GM12801 (cell line): ENCODE measurements around the gene RAB7A.

Experiments
- CTCF ChIP-seq: IDR thresholded peaks from one replicate; pipeline ENCODE4 v1.5.1; 2011; ENCODE audit warnings: control low read depth; ENCODE audit not compliant: insufficient read length; ENCODE audit errors: extremely low read depth

The RAB7A gene

DNA sequence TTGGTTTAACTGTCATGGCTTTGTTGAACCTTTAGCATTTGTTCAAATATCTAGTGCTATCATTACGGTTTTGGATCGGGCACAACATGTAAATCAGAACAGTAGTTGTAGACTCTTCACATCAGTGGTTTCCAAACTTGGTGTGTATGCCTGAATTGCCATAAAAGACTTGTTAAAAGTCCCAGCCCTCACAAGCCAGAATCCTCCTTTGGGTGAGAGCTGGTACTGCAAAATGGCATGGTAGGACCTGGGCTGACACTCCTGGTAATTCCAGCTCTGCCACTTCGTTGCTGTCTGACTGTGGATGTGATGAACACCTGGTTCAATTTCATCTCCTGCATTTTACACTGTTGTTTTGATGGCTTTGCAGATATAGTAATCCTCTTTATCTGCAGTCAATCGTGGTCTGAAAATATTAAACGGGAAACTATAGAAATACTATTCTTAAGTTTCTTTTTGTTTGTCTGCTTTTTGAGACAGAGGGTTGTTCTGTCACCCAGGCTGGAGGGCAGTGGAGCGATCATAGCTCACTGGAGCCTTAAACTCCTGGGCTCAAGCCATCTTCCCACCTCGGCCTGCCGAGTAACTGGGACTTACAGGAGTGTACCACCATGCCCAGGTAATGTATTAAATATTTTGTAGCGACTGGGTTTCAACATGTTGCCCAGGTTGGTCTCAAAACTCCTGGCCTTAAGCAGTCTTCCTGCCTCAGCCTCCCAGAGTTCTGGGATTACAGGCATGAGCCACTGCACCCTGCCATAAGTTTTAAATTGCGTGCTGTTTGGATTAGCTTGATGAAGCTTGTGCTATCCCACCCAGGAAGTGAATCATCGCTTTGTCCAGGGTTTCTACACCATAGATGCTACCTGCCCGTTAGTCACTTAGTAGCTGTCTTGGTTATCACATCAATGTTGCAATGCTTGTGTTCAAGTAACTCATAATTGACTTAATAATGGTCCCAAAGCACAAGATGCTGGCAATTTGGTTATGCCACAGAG is 61.6 kb downstream of the RAB7A start:
- no peak for TF ChIP-seq CTCF

DNA sequence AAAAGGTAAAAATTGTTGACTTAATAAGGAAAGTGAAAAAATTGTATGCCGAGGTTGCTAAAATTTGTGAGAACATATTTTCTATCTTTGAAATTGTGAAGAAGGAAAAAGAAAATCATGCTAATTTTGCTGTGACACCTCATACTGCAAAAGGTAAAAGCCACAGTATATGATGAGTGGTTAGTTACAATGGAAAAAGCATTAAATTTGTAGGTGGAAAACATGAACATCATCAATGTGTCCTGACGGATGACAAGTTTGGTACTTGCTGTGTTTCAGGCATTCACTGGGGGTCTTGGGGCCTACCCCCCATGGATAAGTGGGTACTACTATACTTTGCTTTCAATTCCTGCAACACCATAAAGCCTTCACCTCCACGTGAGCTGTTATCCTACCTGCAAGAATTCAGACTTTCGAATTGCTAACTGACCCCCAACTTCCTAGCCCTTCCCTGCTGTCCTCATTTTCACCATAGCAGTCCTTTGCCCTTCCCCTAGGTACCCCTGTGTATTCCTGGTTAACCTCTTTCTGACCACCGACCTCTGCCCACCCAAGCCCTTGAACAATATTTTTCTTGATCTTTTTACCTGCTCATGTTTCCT is 62.4 kb downstream of the RAB7A start:
- TF ChIP-seq CTCF = no peak

DNA sequence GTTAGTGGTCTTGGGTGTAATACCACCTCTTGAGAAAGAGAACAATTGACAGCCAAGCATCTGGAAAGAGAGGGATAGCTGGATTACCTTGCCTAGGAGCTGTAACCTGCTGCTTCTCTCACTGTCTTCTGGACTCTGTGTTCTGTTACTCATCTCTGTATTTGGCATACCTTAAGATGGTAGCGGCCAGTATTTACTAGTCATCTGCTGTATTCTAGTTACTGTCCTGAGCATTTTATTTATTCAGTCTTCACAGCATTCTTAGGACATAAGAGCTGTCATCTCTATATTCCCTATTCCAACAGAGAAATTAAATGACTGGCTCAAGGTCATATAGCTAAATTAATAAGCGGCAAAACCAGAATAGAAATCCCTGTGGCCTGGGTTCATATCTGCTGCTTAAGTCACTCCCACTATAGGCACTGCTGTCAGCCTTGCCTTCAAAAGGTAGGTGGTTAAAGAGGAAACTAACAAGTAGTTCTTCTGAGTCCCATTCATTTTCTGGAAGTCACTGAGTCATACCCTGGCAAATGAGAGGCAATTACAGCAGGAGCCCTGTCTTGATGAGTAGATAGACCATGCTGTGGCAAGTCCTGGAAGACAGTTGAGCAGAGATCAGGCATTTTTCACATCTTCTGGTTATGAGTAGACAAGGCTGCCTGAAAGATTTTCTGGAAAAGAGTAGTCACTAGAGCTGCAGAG is 68.2 kb downstream of the RAB7A start:
- TF ChIP-seq CTCF = no peak

GRCh38 chr3:128794770-128795649 is 69.0 kb downstream of the RAB7A start:
- TF ChIP-seq CTCF = no peak

DNA sequence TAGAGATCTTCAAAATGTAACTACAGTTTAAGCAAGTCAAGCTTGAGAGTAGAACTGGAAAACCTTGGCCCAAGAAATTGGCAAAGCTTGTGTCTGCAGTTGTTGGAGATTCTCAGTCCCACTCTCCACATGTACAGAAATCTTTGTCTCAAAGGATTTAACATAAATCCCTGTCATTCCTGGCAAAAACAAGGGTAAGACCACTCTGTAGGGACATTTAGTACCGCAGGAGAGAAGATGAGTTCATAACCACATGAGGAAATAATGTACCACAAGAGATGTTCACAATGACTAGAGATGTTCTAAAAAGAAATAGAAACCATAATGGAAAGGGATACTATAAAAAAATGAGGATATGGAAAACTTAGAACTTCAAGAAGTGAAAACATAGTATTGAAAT is 73.7 kb downstream of the RAB7A start:
- TF ChIP-seq CTCF = no peak

DNA sequence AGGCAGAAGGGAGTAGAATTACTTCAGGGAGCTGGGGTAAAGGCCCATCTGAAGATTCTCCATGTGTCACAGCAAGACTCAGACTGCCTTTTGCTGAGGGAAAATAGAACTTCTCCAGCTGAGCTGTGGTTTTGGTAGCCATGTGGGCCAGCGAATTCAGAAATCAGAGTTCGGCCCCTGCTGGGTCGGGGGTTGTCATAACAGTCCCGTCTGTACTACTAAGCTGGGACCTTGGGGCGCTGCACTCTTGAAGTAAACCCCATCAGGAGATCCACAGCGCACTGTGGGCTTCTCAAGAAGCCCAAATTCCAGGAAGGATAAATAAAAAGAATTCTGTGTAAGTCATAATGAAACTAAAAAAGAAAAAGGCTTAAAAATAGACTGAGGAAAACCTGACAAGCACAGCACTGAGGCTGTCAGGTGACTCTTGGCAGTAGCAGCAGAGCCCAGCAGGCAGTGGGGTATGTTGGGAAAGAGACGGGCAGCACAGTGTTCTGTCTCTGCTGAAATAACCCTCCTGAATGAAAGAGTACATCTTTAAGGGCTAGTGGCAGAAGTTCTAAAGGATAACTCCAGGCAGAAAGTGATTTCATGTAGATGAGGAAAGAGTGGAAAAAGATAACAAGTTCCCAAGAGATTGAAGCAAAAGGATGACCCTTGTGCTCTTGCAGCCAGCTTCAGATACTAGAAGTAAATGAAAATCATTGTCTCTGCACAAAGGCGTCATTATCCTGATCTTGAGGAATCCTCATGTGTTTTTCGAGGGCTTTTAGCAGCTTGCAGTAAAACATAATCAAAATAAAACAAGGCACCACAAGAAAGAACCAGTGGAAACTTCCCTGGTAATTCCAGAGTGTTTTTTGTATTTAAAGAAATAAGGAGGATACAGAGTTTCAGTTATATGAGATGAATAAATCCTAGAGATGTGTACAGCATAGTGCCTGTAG is 74.5 kb downstream of the RAB7A start:
- no peak for TF ChIP-seq CTCF
